SK-N-SH treated with all-trans-retinoic acid at 6 μM for 48 hours (cell line): ENCODE data around the gene AP1B1.

Experiments used
- ATAC-seq: fragments of 200-7000 bp; cut with Tn5 transposase; 3 replicates; pipeline ENCODE4 v1.9.1; 2020; ENCODE audit warnings: mild to moderate bottlenecking, moderate library complexity
- ARNTL ChIP-seq: fragments of 450-650 bp; formaldehyde crosslinking; IDR thresholded peaks from 2 replicates; pipeline ENCODE4 v1.5.0; 2020; ENCODE audit warnings: low read depth, mild to moderate bottlenecking, moderate library complexity, borderline replicate concordance
- BACH2 ChIP-seq: fragments of 250-450 bp; sonication (Bioruptor Pico); IDR thresholded peaks from 2 replicates; pipeline ENCODE4 v1.9.0; 2021; ENCODE audit warnings: mild to moderate bottlenecking, borderline replicate concordance
- CSDC2 ChIP-seq: fragments of 250-450 bp; sonication (Bioruptor Pico); IDR thresholded peaks from 2 replicates; pipeline ENCODE4 v1.5.0; 2020; ENCODE audit warnings: mild to moderate bottlenecking, moderate library complexity
- GLIS3 ChIP-seq: fragments of 250-450 bp; sonication (Bioruptor Pico); IDR thresholded peaks from 2 replicates; pipeline ENCODE4 v1.5.0; 2020; ENCODE audit warnings: mild to moderate bottlenecking, moderate library complexity
- ISL1 ChIP-seq: fragments of 250-450 bp; sonication (Bioruptor Pico); IDR thresholded peaks from 2 replicates; pipeline ENCODE4 v2.1.2; 2022; ENCODE audit warnings: mild to moderate bottlenecking, moderate library complexity
- OSR1 ChIP-seq: fragments of 250-450 bp; sonication (Bioruptor Pico); IDR thresholded peaks from 2 replicates; pipeline ENCODE4 v1.8.0; 2022; ENCODE audit warnings: moderate library complexity, mild to moderate bottlenecking, inconsistent platforms
- PPARA ChIP-seq: fragments of 250-450 bp; sonication (Bioruptor Pico); IDR thresholded peaks from 2 replicates; pipeline ENCODE4 v1.5.0; 2020; ENCODE audit warnings: mild to moderate bottlenecking, borderline replicate concordance
- SNAI2 ChIP-seq: fragments of 250-450 bp; sonication (Bioruptor Pico); IDR thresholded peaks from 2 replicates; pipeline ENCODE4 v1.5.0; 2020; ENCODE audit warnings: mild to moderate bottlenecking, moderate library complexity
- TCF4 ChIP-seq: fragments of 250-450 bp; sonication (Bioruptor Pico); IDR thresholded peaks from 2 replicates; pipeline ENCODE4 v1.8.0; 2021; ENCODE audit warnings: mild to moderate bottlenecking, moderate library complexity, borderline replicate concordance
- TOX ChIP-seq: fragments of 250-450 bp; sonication (Bioruptor Pico); IDR thresholded peaks from 2 replicates; pipeline ENCODE4 v1.8.0; 2021; ENCODE audit warnings: mild to moderate bottlenecking, moderate library complexity, borderline replicate concordance
- ZFP3 ChIP-seq: fragments of 250-450 bp; sonication (Bioruptor Pico); IDR thresholded peaks from 2 replicates; pipeline ENCODE4 v1.5.0; 2020; ENCODE audit warnings: mild to moderate bottlenecking, moderate library complexity
- ZFP30 ChIP-seq: fragments of 450-650 bp; formaldehyde crosslinking; IDR thresholded peaks from 2 replicates; pipeline ENCODE4 v1.5.0; 2022; ENCODE audit warnings: mild to moderate bottlenecking, moderate library complexity
- ZNF565 ChIP-seq: fragments of 450-650 bp; formaldehyde crosslinking; conservative IDR thresholded peaks from 2 replicates; pipeline ENCODE4 v1.5.0; 2020; ENCODE audit warnings: low read depth, mild to moderate bottlenecking, moderate library complexity
- ZNF70 ChIP-seq: fragments of 450-650 bp; formaldehyde crosslinking; IDR thresholded peaks from 2 replicates; pipeline ENCODE4 v1.5.0; 2020; ENCODE audit warnings: mild to moderate bottlenecking, moderate library complexity
- ZNF8 ChIP-seq: fragments of 450-650 bp; formaldehyde crosslinking; IDR thresholded peaks from 2 replicates; pipeline ENCODE4 v1.5.0; 2020; ENCODE audit warnings: mild to moderate bottlenecking, moderate library complexity
- TF ChIP-seq, protein P1 (sequence below): fragments of 250-450 bp; sonication (Bioruptor Pico); IDR thresholded peaks from 2 replicates; pipeline ENCODE4 v1.8.0; 2021; ENCODE audit warnings: low read depth, mild to moderate bottlenecking, moderate library complexity, borderline replicate concordance
- TF ChIP-seq, protein P2 (sequence below): fragments of 250-450 bp; sonication (Bioruptor Pico); IDR thresholded peaks from 2 replicates; pipeline ENCODE4 v1.5.1; 2021; ENCODE audit warnings: mild to moderate bottlenecking, moderate library complexity
- TF ChIP-seq, protein P3 (sequence below): fragments of 250-450 bp; sonication (Bioruptor Pico); IDR thresholded peaks from 2 replicates; pipeline ENCODE4 v1.5.0; 2020; ENCODE audit warnings: mild to moderate bottlenecking, moderate library complexity
- TF ChIP-seq, protein P4 (sequence below): fragments of 250-450 bp; sonication (Bioruptor Pico); IDR thresholded peaks from 2 replicates; pipeline ENCODE4 v1.5.1; 2020; ENCODE audit warnings: low read depth, mild to moderate bottlenecking, moderate library complexity
- TF ChIP-seq, protein P5 (sequence below): fragments of 250-450 bp; sonication (Bioruptor Pico); IDR thresholded peaks from 2 replicates; pipeline ENCODE4 v1.8.0; 2020; ENCODE audit warnings: mild to moderate bottlenecking, moderate library complexity, borderline replicate concordance

The AP1B1 gene

DNA sequence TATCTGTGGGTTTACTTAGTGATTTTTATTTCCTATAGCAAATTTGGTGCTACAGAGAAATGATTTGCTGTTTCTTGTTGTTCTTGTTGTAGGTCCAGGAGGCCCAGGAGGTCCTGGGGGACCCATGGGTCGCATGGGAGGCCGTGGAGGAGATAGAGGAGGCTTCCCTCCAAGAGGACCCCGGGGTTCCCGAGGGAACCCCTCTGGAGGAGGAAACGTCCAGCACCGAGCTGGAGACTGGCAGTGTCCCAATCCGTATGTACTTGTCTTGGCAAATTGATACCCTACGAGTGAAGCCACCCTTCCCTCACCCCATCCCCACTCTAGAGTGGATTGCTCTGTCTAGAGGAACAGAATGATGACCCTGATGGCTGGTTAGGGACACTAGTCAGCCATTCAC lies 89.7 kb downstream of the AP1B1 start:
- no peak for TF ChIP-seq ISL1 (CRISPR knock-in tag)
- TF ChIP-seq GLIS3 (CRISPR knock-in tag), result no peak
- TF ChIP-seq ZFP3 (CRISPR knock-in tag), result no peak
- no peak for TF ChIP-seq BACH2 (CRISPR knock-in tag)
- ATAC-seq, result no peak

DNA sequence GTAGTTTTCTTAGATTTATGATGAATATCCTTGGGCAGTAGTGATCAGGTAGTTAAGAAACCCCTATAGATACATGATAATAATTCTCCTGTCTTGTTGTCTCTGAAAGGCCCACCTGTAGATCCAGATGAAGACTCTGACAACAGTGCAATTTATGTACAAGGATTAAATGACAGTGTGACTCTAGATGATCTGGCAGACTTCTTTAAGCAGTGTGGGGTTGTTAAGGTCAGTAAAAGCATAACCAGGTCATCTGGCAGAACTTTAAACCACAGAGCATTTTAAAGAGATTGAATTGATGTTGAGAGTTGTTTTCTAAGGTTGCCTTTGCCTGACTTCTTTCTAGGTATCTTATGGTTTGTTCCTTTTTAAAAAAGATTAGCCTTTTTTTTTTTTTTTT lies 96.0 kb downstream of the AP1B1 start:
- ATAC-seq, result no peak
- no peak for TF ChIP-seq TCF4 (CRISPR knock-in tag)
- no peak for TF ChIP-seq ZNF8 (CRISPR knock-in tag)
- no peak for TF ChIP-seq ARNTL
- no peak for TF ChIP-seq TOX (CRISPR knock-in tag)
- TF ChIP-seq, protein P1, sequence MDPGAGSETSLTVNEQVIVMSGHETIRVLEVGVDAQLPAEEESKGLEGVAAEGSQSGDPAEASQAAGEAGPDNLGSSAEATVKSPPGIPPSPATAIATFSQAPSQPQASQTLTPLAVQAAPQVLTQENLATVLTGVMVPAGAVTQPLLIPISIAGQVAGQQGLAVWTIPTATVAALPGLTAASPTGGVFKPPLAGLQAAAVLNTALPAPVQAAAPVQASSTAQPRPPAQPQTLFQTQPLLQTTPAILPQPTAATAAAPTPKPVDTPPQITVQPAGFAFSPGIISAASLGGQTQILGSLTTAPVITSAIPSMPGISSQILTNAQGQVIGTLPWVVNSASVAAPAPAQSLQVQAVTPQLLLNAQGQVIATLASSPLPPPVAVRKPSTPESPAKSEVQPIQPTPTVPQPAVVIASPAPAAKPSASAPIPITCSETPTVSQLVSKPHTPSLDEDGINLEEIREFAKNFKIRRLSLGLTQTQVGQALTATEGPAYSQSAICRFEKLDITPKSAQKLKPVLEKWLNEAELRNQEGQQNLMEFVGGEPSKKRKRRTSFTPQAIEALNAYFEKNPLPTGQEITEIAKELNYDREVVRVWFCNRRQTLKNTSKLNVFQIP (CRISPR knock-in tag), result no peak
- TF ChIP-seq ZFP30 (CRISPR knock-in tag), result no peak
- no peak for TF ChIP-seq ISL1 (CRISPR knock-in tag)
- TF ChIP-seq ZNF70, result no peak
- no peak for TF ChIP-seq CSDC2
- TF ChIP-seq, protein P2, sequence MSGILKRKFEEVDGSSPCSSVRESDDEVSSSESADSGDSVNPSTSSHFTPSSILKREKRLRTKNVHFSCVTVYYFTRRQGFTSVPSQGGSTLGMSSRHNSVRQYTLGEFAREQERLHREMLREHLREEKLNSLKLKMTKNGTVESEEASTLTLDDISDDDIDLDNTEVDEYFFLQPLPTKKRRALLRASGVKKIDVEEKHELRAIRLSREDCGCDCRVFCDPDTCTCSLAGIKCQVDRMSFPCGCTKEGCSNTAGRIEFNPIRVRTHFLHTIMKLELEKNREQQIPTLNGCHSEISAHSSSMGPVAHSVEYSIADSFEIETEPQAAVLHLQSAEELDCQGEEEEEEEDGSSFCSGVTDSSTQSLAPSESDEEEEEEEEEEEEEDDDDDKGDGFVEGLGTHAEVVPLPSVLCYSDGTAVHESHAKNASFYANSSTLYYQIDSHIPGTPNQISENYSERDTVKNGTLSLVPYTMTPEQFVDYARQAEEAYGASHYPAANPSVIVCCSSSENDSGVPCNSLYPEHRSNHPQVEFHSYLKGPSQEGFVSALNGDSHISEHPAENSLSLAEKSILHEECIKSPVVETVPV (CRISPR knock-in tag), result no peak
- TF ChIP-seq ZFP3 (CRISPR knock-in tag), result no peak
- TF ChIP-seq, protein P3, sequence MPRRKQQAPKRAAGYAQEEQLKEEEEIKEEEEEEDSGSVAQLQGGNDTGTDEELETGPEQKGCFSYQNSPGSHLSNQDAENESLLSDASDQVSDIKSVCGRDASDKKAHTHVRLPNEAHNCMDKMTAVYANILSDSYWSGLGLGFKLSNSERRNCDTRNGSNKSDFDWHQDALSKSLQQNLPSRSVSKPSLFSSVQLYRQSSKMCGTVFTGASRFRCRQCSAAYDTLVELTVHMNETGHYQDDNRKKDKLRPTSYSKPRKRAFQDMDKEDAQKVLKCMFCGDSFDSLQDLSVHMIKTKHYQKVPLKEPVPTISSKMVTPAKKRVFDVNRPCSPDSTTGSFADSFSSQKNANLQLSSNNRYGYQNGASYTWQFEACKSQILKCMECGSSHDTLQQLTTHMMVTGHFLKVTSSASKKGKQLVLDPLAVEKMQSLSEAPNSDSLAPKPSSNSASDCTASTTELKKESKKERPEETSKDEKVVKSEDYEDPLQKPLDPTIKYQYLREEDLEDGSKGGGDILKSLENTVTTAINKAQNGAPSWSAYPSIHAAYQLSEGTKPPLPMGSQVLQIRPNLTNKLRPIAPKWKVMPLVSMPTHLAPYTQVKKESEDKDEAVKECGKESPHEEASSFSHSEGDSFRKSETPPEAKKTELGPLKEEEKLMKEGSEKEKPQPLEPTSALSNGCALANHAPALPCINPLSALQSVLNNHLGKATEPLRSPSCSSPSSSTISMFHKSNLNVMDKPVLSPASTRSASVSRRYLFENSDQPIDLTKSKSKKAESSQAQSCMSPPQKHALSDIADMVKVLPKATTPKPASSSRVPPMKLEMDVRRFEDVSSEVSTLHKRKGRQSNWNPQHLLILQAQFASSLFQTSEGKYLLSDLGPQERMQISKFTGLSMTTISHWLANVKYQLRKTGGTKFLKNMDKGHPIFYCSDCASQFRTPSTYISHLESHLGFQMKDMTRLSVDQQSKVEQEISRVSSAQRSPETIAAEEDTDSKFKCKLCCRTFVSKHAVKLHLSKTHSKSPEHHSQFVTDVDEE, result no peak
- TF ChIP-seq SNAI2 (CRISPR knock-in tag), result no peak
- TF ChIP-seq, protein P4, sequence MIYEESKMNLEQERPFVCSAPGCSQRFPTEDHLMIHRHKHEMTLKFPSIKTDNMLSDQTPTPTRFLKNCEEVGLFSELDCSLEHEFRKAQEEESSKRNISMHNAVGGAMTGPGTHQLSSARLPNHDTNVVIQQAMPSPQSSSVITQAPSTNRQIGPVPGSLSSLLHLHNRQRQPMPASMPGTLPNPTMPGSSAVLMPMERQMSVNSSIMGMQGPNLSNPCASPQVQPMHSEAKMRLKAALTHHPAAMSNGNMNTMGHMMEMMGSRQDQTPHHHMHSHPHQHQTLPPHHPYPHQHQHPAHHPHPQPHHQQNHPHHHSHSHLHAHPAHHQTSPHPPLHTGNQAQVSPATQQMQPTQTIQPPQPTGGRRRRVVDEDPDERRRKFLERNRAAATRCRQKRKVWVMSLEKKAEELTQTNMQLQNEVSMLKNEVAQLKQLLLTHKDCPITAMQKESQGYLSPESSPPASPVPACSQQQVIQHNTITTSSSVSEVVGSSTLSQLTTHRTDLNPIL (CRISPR knock-in tag), result no peak
- TF ChIP-seq, protein P5, sequence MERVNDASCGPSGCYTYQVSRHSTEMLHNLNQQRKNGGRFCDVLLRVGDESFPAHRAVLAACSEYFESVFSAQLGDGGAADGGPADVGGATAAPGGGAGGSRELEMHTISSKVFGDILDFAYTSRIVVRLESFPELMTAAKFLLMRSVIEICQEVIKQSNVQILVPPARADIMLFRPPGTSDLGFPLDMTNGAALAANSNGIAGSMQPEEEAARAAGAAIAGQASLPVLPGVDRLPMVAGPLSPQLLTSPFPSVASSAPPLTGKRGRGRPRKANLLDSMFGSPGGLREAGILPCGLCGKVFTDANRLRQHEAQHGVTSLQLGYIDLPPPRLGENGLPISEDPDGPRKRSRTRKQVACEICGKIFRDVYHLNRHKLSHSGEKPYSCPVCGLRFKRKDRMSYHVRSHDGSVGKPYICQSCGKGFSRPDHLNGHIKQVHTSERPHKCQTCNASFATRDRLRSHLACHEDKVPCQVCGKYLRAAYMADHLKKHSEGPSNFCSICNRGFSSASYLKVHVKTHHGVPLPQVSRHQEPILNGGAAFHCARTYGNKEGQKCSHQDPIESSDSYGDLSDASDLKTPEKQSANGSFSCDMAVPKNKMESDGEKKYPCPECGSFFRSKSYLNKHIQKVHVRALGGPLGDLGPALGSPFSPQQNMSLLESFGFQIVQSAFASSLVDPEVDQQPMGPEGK (CRISPR knock-in tag), result no peak
- TF ChIP-seq, all 23 proteins: peak for 0

DNA sequence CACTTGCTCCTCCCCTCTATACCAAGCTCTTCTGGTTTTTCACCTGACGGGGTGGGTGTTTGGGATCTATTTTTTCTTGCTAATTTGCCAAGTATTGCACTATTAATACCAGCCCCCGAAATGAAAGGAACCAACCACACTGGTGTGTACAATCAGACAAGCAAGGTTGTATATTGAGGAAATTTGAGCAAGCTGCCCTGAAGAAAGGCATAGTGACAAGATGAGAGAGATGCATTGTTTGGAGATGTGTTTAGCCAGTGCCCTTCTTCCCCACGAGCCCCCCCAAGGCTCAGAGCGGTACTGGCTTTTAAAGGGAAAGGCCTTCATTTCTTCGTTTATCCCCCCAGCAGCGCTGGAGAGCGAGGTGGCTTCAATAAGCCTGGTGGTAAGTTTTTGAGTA lies 97.2 kb downstream of the AP1B1 start:
- TF ChIP-seq ZFP30 (CRISPR knock-in tag), result no peak
- TF ChIP-seq OSR1 (CRISPR knock-in tag), result no peak
- no peak for TF ChIP-seq SNAI2 (CRISPR knock-in tag)
- no peak for TF ChIP-seq TOX (CRISPR knock-in tag)
- no peak for TF ChIP-seq CSDC2
- no peak for TF ChIP-seq PPARA (CRISPR knock-in tag)
- ATAC-seq, result peak; percentile 17; the same call in 1 of the 3 replicates

DNA sequence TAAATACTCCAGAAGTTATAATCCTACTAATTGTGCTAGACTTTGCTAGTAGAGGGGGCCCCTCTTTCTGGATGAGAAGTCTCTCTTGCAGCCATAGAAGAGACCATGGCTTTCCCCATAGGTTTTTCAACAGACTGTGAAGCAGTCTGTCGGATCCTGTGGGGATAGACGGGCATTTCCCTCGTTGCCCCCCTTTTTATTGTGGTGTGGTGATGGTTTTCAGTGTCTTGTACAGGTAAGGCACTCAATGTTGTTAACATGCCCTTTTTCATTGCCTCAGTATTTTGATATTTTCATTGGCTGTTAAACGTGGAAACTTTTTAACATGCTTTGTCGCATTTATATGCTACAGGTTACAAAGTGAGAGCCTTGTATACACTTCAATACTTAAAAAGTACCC lies 98.3 kb downstream of the AP1B1 start:
- no peak for ATAC-seq
- TF ChIP-seq PPARA (CRISPR knock-in tag) (no peak), ZNF565 (CRISPR knock-in tag) (no peak)
